8988T (cell line): ENCODE measurements around the gene SETD3.

Source experiments
- DNase-seq: peaks from one replicate; pipeline ENCODE4 v3.0.0; 2011

Gene SETD3

GRCh38 chr14:99416909-99417308 is 63.8 kb downstream of the SETD3 start:
- DNase-seq = no peak

- DNase-seq = peak; percentile 40
Observed at GRCh38 chr14:99415496-99416281, 65.0 kb downstream of the SETD3 start.

DNA sequence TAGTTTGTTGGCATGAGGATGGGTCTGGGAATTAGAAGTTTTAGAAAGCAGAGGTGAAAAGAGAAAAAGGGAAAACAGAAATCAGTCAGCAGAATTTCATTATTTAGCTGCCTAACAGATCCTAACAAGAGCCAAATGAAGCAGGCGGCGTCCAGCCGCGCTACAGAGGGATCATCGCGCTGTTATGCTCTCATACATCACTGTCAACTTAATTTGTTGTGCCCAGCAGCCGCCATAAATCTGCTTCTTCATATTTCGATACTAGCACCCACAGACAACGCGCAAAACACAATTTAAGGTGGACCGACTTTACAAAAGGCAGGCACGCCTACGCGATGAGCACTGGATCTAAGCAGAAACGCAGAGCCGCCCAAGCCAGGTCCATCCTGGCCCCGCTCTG is 66.7 kb downstream of the SETD3 start:
- no peak for DNase-seq

GRCh38 chr14:99413172-99413571 is 67.5 kb downstream of the SETD3 start:
- DNase-seq = no peak

DNA sequence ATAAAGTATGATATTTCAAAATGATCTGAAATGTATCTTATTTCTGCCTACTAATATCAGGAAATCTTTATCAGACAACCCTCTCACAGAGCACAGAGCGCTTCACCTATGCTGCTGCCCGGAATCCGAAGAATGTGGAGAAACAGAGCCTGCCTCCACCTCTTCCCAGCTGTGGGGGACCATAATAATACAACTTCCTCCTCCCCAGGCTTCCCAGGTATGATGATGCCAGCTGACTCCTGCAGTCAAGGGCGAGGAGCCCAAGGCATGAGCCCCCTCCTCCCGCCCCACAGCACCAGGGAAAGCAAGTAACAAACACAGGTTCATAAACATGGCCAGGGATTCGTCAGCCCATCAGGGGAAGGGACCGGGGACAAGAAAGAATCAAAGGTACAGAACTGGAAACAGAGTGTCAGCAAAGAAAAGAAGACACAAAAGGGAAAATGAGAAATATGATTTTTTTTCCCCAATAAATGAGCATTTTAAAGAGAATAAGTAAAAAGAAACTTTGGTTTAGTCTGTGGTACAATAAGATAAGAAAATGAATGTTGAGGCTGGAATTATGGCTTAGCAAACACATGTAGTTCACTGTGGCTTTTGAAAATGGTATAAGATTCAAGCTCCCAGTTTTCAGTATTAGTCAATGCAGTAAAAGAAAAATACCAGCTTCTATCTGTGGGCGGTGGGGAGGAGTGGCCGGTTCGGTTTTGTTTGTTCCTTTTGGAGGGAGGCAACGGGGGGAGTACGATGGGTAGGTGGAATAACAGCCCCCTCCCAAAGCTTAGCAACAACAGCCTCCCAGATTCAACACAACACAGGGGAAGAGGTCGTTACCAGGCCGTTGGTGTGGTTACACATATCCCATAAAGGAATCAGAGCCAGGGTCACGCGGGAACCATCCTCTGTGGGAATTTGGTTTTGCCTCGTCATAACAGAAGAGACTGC is 68.3 kb downstream of the SETD3 start:
- no peak for DNase-seq

DNA sequence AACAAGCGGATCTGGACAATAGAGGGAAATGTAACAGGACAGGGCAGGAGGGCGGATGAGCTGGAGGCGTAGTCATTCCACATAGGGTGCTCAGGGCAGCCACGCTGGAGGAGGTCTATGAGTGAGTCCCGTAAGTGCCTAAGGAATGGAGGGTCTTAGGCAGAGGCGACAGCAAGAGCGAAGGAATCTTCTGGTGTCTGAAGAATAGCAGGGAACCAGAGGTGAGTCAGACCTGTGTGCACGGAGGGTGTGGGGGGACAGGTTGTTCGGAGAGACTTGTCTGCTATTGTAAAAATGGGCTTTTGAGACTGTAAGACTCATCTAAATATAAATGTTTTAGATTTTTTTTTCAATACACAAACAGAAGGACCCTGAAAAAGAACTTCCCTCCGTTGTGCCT is 70.6 kb downstream of the SETD3 start:
- no peak for DNase-seq

DNA sequence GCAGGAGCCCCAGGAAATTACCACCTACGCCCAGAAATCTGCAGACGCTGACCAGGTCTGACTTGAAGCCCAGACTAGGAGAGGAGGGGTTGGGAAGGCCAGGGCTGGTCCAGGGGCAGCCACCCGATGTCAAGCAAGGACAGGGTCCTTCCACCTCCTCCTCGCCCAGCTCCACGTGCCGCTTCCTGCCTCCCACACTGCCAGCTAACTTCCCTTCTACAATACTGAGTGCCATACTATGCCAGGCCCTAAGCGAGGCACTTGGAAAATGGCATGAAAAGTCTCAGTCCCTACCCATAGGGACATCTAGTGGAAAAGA is 71.7 kb downstream of the SETD3 start:
- no peak for DNase-seq

- DNase-seq = no peak
Observed at GRCh38 chr14:99408286-99408970, 72.2 kb downstream of the SETD3 start.

- DNase-seq = no peak
Observed at GRCh38 chr14:99407416-99407815, 73.2 kb downstream of the SETD3 start.

- no peak for DNase-seq
Observed at GRCh38 chr14:99402950-99403349, 77.7 kb downstream of the SETD3 start.

GRCh38 chr14:99402285-99402648 is 78.4 kb downstream of the SETD3 start:
- DNase-seq = no peak

- DNase-seq = no peak
Observed at GRCh38 chr14:99401621-99402284, 78.9 kb downstream of the SETD3 start.

DNA sequence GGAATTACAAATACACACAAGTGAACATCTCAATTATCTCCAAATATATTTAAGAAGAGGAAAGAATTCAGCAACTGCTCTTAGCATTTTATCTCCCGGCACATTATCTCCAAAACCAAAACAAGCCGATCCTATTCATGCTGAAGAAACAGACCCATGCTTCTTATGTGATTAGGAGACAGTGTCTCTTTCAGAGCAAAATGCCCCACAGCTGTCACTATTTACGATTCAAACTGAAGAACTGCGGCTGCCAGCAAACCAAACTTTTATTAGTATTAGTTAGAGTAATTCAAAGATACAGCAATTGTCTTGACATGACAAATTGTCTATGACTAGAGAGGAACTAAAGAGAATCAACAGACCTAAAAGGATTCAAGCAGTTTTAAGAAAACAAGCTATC is 79.4 kb downstream of the SETD3 start:
- DNase-seq = no peak

GRCh38 chr14:99397698-99398097 is 83.0 kb downstream of the SETD3 start:
- DNase-seq = no peak

DNA sequence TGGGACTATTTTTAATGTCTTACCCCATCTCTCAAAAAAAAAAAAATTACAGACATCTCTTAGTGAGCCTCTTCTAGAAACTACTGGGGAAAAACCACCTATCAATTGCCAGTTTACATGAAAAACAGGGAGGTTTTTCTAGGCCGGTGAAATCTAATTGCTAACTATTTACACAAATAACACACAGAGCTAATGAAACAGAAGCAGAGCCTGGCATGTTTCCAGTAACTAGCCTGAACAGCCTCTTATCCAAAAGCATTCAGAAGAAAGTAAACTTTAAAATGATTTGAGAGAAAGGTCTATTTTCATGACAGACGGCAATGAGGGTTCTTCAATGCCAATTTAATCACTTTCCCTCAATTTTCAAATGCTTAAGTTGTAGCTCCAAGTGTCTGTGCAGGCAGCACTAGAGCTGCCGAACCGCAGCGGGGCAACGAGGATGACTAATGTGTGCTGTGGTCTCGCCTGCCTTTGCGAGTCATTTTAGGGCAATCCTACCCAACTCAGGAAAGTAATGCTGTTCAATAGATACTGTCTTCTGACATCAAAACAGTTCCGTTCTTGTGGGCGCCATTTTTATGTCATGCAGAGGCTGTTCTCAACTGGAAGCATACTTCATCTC is 84.6 kb downstream of the SETD3 start:
- DNase-seq = no peak

DNA sequence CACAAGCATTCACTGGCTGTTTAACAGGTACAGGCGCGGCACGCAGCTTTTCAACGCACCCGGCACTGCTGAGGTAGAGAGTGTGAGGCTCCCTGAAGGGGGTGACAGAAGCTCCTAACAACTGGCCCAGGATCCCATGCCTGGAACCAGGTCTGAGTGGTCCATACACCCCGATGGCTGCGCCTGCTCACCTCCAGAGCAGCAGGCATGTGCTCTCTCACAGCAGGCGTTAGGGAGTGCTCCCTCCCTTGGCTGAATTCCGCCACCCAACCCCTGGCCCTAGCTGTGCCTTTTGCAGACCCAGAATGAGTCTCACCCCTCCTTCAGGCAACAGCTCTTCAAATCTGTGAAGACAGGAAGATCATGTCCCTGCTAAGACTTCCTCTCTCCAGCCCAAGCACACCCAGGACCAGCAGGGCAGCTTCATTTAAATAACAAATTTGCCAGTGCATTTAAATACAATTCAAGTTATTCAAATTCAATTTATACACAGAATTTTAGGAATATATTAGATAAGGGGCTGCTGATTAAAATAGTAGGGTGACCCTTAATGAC is 86.0 kb downstream of the SETD3 start:
- DNase-seq = no peak

GRCh38 chr14:99393059-99393655 is 87.5 kb downstream of the SETD3 start:
- peak; percentile 59 for DNase-seq

GRCh38 chr14:99391671-99392070 is 89.0 kb downstream of the SETD3 start:
- DNase-seq = no peak

DNA sequence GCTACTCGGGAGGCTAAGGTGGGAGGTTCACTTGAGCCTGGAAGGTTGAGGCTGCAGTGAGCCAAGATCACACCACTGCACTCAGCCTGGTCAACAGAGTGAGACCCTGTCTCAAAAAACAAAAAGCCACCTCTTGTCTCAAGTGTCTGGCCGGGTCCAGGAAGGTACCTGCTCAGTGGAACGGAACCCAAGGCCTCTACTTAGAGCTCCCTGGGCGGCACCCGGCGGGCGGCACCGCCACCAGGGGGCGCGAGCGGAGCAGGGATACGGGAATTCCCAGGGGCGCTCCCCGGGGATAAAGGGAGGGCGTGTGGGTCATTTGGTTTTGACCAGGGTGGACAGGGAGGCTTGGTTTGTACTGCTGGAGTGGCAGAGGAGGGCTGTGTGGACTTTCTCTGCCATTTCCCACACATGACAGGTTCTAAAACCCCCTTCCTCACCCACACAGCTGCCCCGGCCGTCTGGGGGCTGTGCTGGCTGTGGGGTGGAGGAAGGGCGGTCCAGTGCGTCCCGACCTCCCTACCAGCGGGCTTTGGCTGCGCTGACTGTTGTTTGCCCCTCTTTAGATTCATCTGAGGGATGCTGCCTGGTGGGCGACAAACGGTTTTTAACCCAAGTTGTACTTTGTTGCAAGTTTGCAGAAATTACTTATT is 91.4 kb downstream of the SETD3 start:
- DNase-seq = peak; percentile 82

DNA sequence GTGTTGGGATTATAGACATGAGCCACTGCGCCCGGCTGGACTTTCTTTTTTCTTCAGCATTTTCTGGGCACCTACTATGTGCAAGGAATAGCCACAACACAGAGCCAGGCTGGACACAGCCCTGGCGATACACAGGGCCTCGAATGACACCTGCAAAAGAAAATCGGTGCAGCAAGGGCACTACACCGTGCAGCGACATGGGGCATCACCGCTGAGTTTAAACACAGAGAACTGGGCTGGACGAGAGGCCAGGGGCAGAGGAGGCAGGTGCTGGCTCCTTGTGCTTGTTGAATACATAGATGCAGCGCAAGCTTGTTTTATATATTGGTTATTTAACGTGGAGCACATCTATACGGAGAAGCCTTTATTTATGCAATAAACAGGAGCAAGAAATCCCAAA is 92.4 kb downstream of the SETD3 start:
- DNase-seq = no peak

GRCh38 chr14:99387880-99388279 is 92.8 kb downstream of the SETD3 start:
- no peak for DNase-seq
